Left renal pelvis (tissue), 4 donors: ENCODE data around the gene HGFAC. TPM values are rescaled to one million over a fixed set of nuclear protein-coding genes. Genes with fewer than 3 reads are reported as not detected.
"Not testable (repeated sequence)": the region's sequence is repeated elsewhere in the genome, so short reads cannot be mapped to it uniquely, and the experiment has no call there.

Experiments
- DNase-seq, 4 donors: peaks; one replicate each; pipeline ENCODE4 v3.0.0-alpha.2; 2013; ENCODE audit warnings: low read depth in 4 of 4, low spot score in 3 of 4
- polyA plus RNA-seq, 4 donors: library from polyadenylated mRNA; unstranded; fragments of 120-200 nt; gene quantifications; one replicate each; pipeline ENCODE4 v1.2.1, GENCODE V29; 2013; ENCODE audit not compliant: insufficient read length in 4 of 4

The HGFAC gene
- polyA plus RNA-seq, 4 donors: 1.1 to 3.2 (median 1.3) TPM

GRCh38 chr4:3440011-3440410 is 1.8 kb upstream of the HGFAC start:
- no peak for DNase-seq

- no peak for DNase-seq
These were observed 728 bp upstream of the HGFAC start for GRCh38 chr4:3440979-3441500.

GRCh38 chr4:3442460-3442958 is 741 bp downstream of the HGFAC start:
- no peak for DNase-seq

GRCh38 chr4:3442959-3443749 is 1.4 kb downstream of the HGFAC start:
- DNase-seq: no peak

- no peak for DNase-seq
These were observed 2.1 kb downstream of the HGFAC start for GRCh38 chr4:3443750-3444309.

GRCh38 chr4:3444351-3445110 is 2.8 kb downstream of the HGFAC start:
- DNase-seq: no peak

GRCh38 chr4:3445111-3445820 is 3.5 kb downstream of the HGFAC start:
- DNase-seq: no peak

- DNase-seq: no peak
These were observed 4.2 kb downstream of the HGFAC start for GRCh38 chr4:3445829-3446545.

- DNase-seq: no peak
These were observed 5.0 kb downstream of the HGFAC start for GRCh38 chr4:3446631-3447320.

GRCh38 chr4:3447431-3448395 is 5.9 kb downstream of the HGFAC start:
- DNase-seq: no peak

GRCh38 chr4:3449047-3449573 is 7.3 kb downstream of the HGFAC start:
- DNase-seq: no peak

GRCh38 chr4:3449574-3450534 is 8.1 kb downstream of the HGFAC start:
- DNase-seq: no peak

GRCh38 chr4:3450643-3451042 is 8.9 kb downstream of the HGFAC start:
- no peak for DNase-seq

- no peak for DNase-seq
These were observed 10.2 kb downstream of the HGFAC start for GRCh38 chr4:3451956-3452355.

- no peak for DNase-seq
These were observed 10.6 kb downstream of the HGFAC start for GRCh38 chr4:3452376-3452775.

- DNase-seq: not testable (repeated sequence)
These were observed 13.8 kb downstream of the HGFAC start for GRCh38 chr4:3455596-3455995.

GRCh38 chr4:3458371-3458770 is 16.6 kb downstream of the HGFAC start:
- no peak for DNase-seq
